Astrocyte (in vitro differentiated cells and primary cell): ENCODE data around the gene MAML2.

Experiments used
- CTCF ChIP-seq: IDR thresholded peaks from 2 replicates; pipeline ENCODE4 v1.5.1; 2011; ENCODE audit warnings: low read depth, mild to moderate bottlenecking, inconsistent platforms, low read length, moderate library complexity; ENCODE audit not compliant: insufficient read depth
- EZH2 ChIP-seq: IDR thresholded peaks from 2 replicates; pipeline ENCODE4 v1.6.1; 2012; ENCODE audit warnings: mild to moderate bottlenecking, low read length, inconsistent platforms; ENCODE audit not compliant: insufficient read depth

GRCh38 chr11:96301818-96302217 is 41.2 kb downstream of the MAML2 start:
- no peak for TF ChIP-seq CTCF
- TF ChIP-seq EZH2: no peak
